Osteoblast (primary cell): Measurements from ENCODE around the gene MRPS27. TPM values are rescaled to one million over a fixed set of nuclear protein-coding genes. Genes with fewer than 3 reads are reported as not detected.

ENCODE experiments used
- DNase-seq: peaks from one replicate; pipeline ENCODE4 v3.0.0; 2011; ENCODE audit warnings: low spot score, mixed read lengths; ENCODE audit not compliant: insufficient read length; ENCODE audit errors: missing footprints
- H2AFZ ChIP-seq: 2 replicates; pipeline ENCODE4 v1.6.0; 2011; ENCODE audit warnings: mild to moderate bottlenecking, low read length
- H3K27ac ChIP-seq: 2 replicates; pipeline ENCODE4 v1.5.1; 2011; ENCODE audit warnings: mild to moderate bottlenecking, low read depth, low read length, moderate library complexity
- H3K27me3 ChIP-seq: 2 replicates; pipeline ENCODE4 v1.6.0; 2012; ENCODE audit warnings: mild to moderate bottlenecking, control low read depth, inconsistent platforms, low read length, moderate library complexity; ENCODE audit not compliant: insufficient read depth
- H3K36me3 ChIP-seq: 2 replicates; pipeline ENCODE4 v1.5.1; 2011; ENCODE audit warnings: mild to moderate bottlenecking, low read length, control low read depth, moderate library complexity; ENCODE audit not compliant: insufficient read depth
- H3K4me1 ChIP-seq: 2 replicates; pipeline ENCODE4 v1.5.1; 2011; ENCODE audit warnings: mild to moderate bottlenecking, low read length, control low read depth, moderate library complexity; ENCODE audit not compliant: insufficient read depth
- H3K4me2 ChIP-seq: 2 replicates; pipeline ENCODE4 v1.6.0; 2011; ENCODE audit warnings: mild to moderate bottlenecking, low read length; ENCODE audit not compliant: insufficient read depth
- H3K4me3 ChIP-seq: fragments of 200-600 bp; sonication (generic); 3 replicates; pipeline ENCODE4 v1.5.1; 2012; ENCODE audit warnings: mild to moderate bottlenecking, low read length, inconsistent platforms; ENCODE audit not compliant: insufficient read depth
- H3K79me2 ChIP-seq: 2 replicates; pipeline ENCODE4 v1.6.0; 2012; ENCODE audit warnings: mild to moderate bottlenecking, low read length, control low read depth, inconsistent platforms; ENCODE audit not compliant: insufficient read depth
- H3K9me3 ChIP-seq: 2 replicates; pipeline ENCODE4 v1.5.1; 2011; ENCODE audit warnings: low read depth, low read length, control low read depth
- H4K20me1 ChIP-seq: 2 replicates; pipeline ENCODE4 v1.6.0; 2012; ENCODE audit warnings: mild to moderate bottlenecking, low read length, control low read depth; ENCODE audit not compliant: insufficient read depth
- CTCF ChIP-seq: IDR thresholded peaks from 2 replicates; pipeline ENCODE4 v1.5.1; 2011; ENCODE audit warnings: mild to moderate bottlenecking, low read depth, low read length, moderate library complexity; ENCODE audit errors: extremely low read depth
- total RNA-seq: library from RNA; depleted of rRNA; stranded (reverse); fragments of >200 nt; gene quantifications from 2 replicates; pipeline ENCODE4 v1.2.3, GENCODE V29; 2012

MRPS27 gene
- total RNA-seq, 1 donor = 106 TPM

GRCh38 chr5:72248410-72248981 is 71.5 kb downstream of the MRPS27 start:
- Histone ChIP-seq H4K20me1 (no peaks in the 10 kb centered on the region), H2AFZ (no peak overlapping the region), H3K27ac (peak overlapping the region; percentile 82), H3K4me3 (no peak overlapping the region), H3K79me2 (peaks cover 21% of the 10 kb centered on the region), H3K36me3 (no peaks in the 10 kb centered on the region), H3K4me2 (peak overlapping the region; percentile 71), H3K9me3 (no peaks in the 10 kb centered on the region), H3K27me3 (no peaks in the 10 kb centered on the region), H3K4me1 (peaks cover 86% of the 10 kb centered on the region)
- peak; percentile 46 for DNase-seq
- TF ChIP-seq CTCF = no peak

GRCh38 chr5:72246954-72247442 is 73.0 kb downstream of the MRPS27 start:
- H3K27ac ChIP-seq = peak overlapping the region; percentile 82
- no peak for TF ChIP-seq CTCF

GRCh38 chr5:72245951-72246532 is 74.0 kb downstream of the MRPS27 start:
- Histone ChIP-seq H3K27me3 (no peaks in the 10 kb centered on the region), H3K36me3 (no peaks in the 10 kb centered on the region), H3K4me3 (no peak overlapping the region), H4K20me1 (no peaks in the 10 kb centered on the region), H3K9me3 (no peaks in the 10 kb centered on the region), H2AFZ (peak overlapping the region; percentile 27), H3K79me2 (peaks cover 26% of the 10 kb centered on the region), H3K27ac (peak overlapping the region; percentile 82), H3K4me1 (peaks cover 62% of the 10 kb centered on the region), H3K4me2 (peak overlapping the region; percentile 58)
- peak; percentile 43 for TF ChIP-seq CTCF
- no peak for DNase-seq

More at GRCh38 chr5:72246954-72247442, 73.0 kb downstream of the MRPS27 start:
- no peaks in the 10 kb centered on the region for H3K36me3 ChIP-seq
- H3K4me3 ChIP-seq = peak overlapping the region; percentile 3
- H3K9me3 ChIP-seq = no peaks in the 10 kb centered on the region
- no peaks in the 10 kb centered on the region for H4K20me1 ChIP-seq
- DNase-seq = no peak
- H3K4me2 ChIP-seq = peak overlapping the region; percentile 58
- H2AFZ ChIP-seq = no peak overlapping the region
- no peaks in the 10 kb centered on the region for H3K27me3 ChIP-seq
- H3K4me1 ChIP-seq = peaks cover 71% of the 10 kb centered on the region
- peaks cover 31% of the 10 kb centered on the region for H3K79me2 ChIP-seq

- peaks cover 60% of the 10 kb centered on the region for H3K4me1 ChIP-seq
- no peak overlapping the region for H3K4me2 ChIP-seq
- no peak for DNase-seq
- peak overlapping the region; percentile 82 for H3K27ac ChIP-seq
- H3K36me3 ChIP-seq = no peaks in the 10 kb centered on the region
- peaks cover 27% of the 10 kb centered on the region for H3K79me2 ChIP-seq
- TF ChIP-seq CTCF = no peak
- no peak overlapping the region for H2AFZ ChIP-seq
- no peaks in the 10 kb centered on the region for H4K20me1 ChIP-seq
- H3K4me3 ChIP-seq = no peak overlapping the region
- H3K9me3 ChIP-seq = no peaks in the 10 kb centered on the region
- H3K27me3 ChIP-seq = no peaks in the 10 kb centered on the region
These were observed 74.5 kb downstream of the MRPS27 start for GRCh38 chr5:72245546-72245945.
